ENCODE measurements around the gene TOX2.

Gene TOX2

GRCh38 chr20:43960231-43960630 is 45.6 kb downstream of the TOX2 start:
- DNase-seq: no peak

DNA sequence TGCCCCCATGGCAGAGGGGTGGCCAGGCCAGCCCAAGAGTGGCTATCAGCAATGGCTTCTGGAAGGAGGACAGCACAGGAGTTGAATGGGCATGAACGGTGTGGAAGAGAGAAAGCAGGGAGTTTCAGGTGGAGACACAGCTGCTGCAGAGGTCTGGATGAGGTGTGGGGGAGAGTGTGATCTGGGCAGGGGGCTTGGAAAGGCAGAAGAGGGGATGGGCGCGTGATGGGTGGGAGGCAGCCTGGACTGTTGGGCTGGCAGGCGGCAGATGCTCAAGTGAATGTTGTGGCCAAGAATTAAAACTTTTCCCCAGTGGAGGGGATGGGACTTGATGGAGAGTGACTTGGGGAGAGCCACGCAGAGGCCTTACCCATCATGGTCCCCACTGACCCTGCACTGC is 46.5 kb downstream of the TOX2 start:
- no peak for DNase-seq

DNA sequence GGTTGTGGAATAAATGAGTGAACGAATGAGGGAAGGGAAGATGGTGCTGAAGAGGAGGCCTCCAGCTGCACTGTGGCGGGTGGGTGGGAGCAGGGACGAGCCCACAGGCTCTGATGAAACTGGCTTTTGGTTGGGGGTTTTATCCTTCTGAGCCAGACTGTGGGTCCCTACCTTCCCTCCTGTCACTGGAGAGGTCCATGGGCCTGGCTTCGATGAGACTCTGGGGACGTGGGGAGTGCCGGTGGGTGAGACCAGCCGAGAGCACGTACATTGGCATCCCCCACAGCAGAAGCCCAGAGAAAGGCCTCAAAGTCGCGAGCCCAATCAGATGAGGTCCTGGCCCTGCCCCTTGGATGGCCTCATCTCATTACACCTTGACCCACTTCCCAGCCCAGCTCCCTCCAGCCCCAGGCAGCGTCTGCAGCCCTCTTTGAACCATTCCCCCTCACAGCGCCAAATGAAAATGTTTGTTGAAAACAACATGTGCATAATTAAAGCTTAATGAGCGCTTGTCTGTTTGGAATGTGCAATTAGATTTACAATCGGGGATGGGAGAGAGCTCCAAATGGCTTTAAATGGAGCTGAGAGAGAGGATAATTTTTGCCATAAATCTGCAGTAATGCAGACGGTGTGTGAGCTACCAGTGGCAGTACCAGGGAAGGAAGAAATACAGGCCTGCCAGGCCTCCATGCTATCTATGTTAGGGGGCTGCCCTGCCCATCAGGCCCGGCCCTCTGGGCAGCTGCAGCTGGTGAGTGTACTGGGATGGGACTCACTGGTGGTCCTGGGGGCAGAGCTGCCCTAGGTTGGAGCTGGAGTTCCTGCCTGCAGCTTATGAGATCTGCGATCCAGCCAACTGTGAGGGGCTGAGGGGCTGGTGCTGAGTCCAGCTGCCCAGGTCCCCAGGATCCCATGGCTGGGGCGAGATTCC is 47.2 kb downstream of the TOX2 start:
- DNase-seq: no peak

- no peak for DNase-seq
These were observed 47.9 kb downstream of the TOX2 start for GRCh38 chr20:43962530-43962929.

DNA sequence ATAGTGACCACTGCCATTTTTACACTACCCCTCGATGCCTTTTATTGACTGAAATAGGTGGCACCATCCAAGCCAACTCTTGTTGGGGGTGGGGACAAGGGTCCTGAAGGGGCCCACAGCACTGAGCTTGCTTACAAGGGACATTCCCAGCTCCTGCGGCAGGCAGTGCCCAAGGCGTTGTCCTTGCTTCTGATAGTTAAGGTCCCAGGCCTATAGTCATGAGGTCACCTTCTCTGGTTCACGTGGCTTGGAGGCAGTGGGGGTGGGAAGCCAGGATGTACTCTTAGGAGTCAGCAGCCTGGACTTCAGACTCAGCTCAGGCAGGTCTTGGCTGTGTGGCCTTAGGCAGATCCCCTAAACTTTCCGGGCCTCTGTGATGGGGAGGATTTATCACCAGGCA is 48.6 kb downstream of the TOX2 start:
- DNase-seq: no peak

GRCh38 chr20:43963872-43964791 is 49.5 kb downstream of the TOX2 start:
- peak in 2 of 4 experiments; percentile 20 to 40 for DNase-seq

DNA sequence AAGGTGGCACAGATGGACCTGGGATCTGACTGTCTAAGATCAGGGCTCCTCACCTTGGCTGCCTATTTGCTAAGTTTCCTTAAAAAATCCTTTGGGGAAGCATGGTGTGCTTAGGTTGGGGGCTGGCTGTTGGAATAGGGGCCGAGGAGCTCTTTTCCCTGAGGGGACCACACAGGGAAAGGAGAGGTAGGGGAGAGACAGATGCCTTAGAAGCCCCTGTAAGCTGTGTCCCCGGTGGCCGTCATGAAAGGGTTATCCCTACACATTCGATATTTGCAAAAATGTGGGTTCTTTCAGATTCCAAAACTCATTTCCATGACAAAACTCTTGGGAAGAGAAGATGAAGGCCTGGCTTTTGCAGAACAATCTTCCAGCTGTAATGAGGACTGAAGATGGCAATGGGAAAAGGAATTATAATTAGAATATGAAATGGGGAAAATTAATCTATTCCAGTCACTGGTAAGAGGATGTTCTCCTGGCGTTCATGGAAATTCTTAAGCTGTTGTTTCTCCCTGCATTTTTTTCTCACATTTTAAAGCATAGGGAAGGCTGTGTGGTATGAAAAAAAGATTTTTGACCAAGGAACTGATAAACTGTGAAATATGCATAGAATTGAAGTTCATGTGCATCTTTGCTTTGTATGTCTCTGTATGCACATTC is 53.8 kb downstream of the TOX2 start:
- no peak for DNase-seq

GRCh38 chr20:43969028-43969447 is 54.4 kb downstream of the TOX2 start:
- DNase-seq: no peak

DNA sequence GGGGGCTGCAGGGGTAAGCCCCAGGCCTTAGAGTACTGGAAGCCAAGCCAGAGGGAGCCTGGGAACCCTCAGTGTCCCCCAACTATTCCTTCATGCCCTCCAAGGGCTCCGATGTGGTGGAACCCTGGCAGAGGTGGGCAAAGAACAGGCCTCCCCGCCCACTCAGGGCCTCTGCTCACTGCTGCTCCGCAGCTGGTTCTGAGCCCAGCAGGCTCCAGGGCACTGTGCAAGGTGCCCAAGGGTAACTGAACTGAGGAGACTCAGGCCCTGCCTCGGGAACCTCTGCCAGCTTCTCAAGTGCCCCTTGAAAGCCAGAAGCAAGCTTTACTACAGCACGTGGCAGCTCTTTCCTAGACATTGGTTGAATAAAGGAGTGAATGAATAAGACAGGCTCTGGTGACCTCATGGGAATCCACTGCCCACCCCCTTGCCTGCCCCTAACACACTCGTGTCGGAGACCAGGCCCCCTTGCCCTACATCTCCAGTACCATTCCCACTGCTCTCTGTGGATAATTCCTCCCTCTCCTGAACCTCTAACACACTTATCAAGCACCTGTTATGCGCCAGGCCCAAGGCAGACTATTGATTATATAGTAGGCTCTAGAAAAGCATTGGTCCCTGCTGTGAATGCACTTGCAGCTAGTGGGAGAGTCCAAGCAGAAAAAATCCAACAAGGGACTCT is 55.0 kb downstream of the TOX2 start:
- no peak for DNase-seq

DNA sequence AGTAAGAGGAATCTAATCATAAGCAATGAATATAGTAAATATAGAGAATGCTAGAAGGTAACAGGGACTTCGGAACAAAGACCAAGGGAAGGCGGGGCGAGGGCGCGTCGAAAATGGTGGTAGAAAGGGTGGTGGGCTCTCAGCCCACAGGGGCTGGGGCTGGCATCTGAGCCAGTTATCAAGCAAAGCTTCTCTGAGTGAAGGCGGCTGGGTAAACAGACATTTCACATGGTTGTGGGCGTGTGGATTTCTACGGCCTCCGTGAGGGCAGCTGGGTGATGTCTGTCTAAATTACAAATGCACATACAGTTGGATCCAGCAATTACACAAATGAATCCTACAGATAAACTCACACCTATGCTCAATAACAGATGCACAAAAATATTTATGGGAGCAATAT is 56.6 kb downstream of the TOX2 start:
- DNase-seq: no peak

- no peak for DNase-seq
These were observed 57.4 kb downstream of the TOX2 start for GRCh38 chr20:43972051-43972450.

- DNase-seq: no peak
These were observed 58.0 kb downstream of the TOX2 start for GRCh38 chr20:43972692-43973091.

DNA sequence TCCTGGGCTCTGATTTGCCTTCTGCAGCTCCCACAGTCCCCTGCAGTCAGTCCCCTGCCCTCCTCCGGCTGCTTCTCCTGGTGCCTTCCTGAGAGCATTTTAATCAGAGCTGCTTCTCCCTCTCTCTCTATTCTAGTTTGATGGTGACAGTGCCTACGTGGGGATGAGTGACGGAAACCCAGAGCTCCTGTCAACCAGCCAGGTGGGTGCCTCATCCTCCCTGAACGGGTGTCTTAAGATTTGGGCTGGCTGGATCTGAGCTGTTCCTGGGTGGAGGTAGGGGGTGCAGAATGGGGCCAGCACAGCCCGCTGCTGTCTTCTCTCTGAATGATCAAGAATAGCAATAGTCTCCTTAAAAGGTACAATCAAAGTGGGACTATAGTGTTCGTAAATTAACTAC is 58.6 kb downstream of the TOX2 start:
- DNase-seq: no peak

- DNase-seq: no peak
These were observed 59.2 kb downstream of the TOX2 start for GRCh38 chr20:43973671-43974450.

GRCh38 chr20:43974695-43975094 is 60.0 kb downstream of the TOX2 start:
- DNase-seq: no peak

DNA sequence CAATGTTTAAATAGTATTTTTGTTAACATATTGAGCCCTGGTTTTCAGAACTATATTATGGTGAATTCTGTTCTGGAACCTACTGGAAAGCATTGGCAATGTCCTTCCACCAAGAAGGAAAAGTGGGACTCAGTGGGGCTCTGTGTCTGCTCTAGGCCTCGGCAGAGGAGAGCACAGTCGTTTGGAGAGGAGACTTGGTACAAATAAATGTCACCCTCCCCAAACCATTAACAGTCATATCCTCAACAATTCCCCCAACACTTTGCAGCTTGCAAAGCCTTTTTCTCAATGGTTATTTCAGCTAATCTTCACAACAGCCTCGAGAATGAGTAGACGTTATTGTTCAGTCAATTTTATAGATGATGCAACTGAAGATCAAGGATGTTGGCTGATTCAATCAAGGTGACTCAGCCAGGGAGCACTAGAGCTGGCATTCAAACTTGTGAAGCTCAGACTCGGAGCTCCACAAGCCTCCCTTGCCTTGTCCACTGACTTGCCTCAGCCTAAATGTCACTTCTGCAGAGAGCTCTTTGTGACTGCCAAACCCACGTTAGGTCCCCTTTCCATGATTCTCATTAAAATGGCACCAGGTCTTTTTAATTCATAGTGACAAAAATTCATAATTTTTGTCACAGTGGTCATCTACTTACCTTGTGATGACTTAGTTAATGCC is 60.6 kb downstream of the TOX2 start:
- DNase-seq: no peak

DNA sequence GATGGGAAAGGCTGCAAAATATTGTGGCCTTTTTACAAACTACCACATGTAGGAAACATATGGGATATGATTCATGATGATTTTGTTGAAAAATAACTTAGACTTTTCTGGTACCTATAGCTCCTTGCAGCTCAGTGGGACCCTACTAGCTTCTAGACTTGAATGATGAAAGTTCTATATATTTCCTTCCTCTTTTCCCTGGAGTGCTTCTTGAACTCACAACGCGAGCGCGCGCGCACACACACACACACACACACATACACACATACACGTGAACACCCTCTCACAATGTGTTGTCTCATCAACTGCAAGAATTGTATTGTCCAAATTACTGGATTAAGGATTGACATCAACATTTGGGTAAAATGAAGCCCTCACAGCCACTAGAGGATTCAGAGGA is 61.9 kb downstream of the TOX2 start:
- DNase-seq: no peak

DNA sequence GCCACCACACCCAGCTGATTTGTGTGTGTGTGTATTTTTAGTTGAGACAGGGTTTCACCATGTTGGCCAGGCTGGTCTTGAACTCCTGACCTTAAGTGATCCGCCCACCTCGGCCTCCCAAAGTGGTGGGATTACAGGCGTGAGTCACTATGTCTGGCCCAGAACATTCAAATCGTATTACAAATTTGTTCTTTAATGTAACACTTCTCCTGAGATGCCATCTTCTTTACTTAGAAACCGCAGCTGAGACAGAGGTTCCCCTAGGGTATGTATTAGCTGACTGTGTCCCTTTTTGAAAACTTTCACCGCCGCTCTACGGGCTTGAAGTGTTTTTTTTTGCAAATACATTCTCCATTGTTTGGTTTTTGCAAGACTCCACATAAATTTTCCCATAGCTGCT is 62.6 kb downstream of the TOX2 start:
- DNase-seq: no peak

DNA sequence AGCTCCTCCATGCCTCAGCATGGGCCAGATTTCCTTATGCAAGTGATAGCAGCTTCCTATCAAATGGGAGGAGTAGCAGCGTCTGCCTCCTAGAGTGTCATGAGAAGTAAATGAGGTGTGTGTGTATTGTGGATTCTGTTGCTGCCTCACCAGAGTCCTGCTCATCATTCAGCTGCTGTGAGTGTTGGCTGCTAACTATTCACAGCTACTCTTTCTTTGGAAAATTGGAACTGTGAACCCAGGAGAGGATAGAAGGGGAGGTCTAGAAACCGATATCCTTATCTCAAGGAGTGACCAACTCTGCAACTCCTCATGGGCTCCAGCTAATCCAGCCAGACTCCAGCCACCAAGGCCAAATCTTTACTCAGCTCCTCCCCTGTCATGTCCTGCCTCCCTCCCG is 63.3 kb downstream of the TOX2 start:
- DNase-seq: no peak

GRCh38 chr20:43979576-43980105 is 65.0 kb downstream of the TOX2 start:
- no peak for DNase-seq

GRCh38 chr20:43981540-43981939 is 66.9 kb downstream of the TOX2 start:
- DNase-seq: no peak
